ENCODE measurements around the gene CDK13.

DNA sequence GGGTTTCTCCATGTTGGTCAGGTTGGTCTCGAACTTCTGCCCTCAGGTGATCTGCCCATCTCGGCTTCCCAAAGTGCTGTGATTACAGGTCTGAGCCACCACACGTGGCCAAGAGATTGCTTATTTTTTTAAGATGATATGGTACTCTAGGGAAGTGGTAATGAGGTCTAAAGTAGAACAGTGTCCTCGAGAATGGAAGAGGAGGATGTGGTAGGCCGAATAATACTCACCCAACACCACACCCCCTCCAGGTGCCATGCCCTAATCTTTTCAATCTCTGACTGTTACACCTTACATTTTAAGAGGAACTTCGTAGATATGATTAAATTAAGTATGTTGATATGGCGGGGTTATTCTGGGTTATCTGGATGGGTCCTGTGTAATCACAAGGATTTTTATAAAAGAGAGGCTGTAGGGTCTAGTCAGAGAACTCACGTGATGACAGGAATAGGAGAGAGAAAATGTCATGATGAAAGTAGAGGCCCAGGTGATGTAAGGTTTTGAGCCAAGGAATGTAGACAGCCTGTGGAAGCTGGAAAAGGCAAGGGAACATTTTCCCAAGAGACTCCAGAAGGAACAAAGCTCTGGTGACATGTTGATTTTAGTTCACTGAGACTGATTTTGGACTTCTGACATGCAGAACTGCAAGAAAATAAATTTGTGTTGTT, 29.5 kb downstream of the CDK13 start:
- TF ChIP-seq EZH2 (IDR thresholded peaks at IDR 0.05; ENCODE audit: borderline replicate concordance, low read depth, low read length, severe bottlenecking) (no peak), POLR2A (IDR thresholded peaks at IDR 0.05; ENCODE audit: low read depth, low read length) (no peak), MYC (IDR thresholded peaks at IDR 0.05; ENCODE audit: low read depth, low read length) (no peak), POLR2AphosphoS5 (IDR thresholded peaks at IDR 0.05; ENCODE audit: insufficient read depth, low read depth, low read length) (no peak), JUN (IDR thresholded peaks at IDR 0.05; ENCODE audit: borderline replicate concordance, insufficient read depth, insufficient read length, low read depth) (no peak), GATA2 (IDR thresholded peaks at IDR 0.05; ENCODE audit: insufficient read depth, insufficient read length, low read depth, low read length) (no peak), FOS (IDR thresholded peaks at IDR 0.05; ENCODE audit: borderline replicate concordance, insufficient read depth, low read length) (no peak)
- TF ChIP-seq, protein P1, sequence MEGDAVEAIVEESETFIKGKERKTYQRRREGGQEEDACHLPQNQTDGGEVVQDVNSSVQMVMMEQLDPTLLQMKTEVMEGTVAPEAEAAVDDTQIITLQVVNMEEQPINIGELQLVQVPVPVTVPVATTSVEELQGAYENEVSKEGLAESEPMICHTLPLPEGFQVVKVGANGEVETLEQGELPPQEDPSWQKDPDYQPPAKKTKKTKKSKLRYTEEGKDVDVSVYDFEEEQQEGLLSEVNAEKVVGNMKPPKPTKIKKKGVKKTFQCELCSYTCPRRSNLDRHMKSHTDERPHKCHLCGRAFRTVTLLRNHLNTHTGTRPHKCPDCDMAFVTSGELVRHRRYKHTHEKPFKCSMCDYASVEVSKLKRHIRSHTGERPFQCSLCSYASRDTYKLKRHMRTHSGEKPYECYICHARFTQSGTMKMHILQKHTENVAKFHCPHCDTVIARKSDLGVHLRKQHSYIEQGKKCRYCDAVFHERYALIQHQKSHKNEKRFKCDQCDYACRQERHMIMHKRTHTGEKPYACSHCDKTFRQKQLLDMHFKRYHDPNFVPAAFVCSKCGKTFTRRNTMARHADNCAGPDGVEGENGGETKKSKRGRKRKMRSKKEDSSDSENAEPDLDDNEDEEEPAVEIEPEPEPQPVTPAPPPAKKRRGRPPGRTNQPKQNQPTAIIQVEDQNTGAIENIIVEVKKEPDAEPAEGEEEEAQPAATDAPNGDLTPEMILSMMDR (IDR thresholded peaks at IDR 0.05; ENCODE audit: extremely low read depth in 1 of 2, insufficient read depth in 1 of 2, low read depth in 1 of 2, low read length in 2 of 2) = no peak
- TF ChIP-seq, protein P2, sequence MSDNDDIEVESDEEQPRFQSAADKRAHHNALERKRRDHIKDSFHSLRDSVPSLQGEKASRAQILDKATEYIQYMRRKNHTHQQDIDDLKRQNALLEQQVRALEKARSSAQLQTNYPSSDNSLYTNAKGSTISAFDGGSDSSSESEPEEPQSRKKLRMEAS (IDR thresholded peaks at IDR 0.05; ENCODE audit: insufficient read depth, insufficient read length) = no peak
